Astrocyte (in vitro differentiated cells and primary cell): Measurements from ENCODE around the gene SMYD2. TPM values are rescaled to one million over a fixed set of nuclear protein-coding genes. Genes with fewer than 3 reads are reported as not detected.

Experiments used
- DNase-seq: peaks from one replicate; pipeline ENCODE4 v3.0.0-alpha.2; 2010; ENCODE audit warnings: low read depth
- FAIRE-seq: peaks from 2 replicates; lab custom pipeline; 2011; peaks lifted over from hg19 to GRCh38; lab: Jason Lieb, UNC
- H2AFZ ChIP-seq: 2 replicates; pipeline ENCODE4 v1.6.0; 2012; ENCODE audit warnings: low read depth, low read length, inconsistent platforms
- H3K27ac ChIP-seq: 2 replicates; pipeline ENCODE4 v1.5.1; 2011; ENCODE audit warnings: low read depth, low read length, inconsistent platforms
- H3K27me3 ChIP-seq: 2 replicates; pipeline ENCODE4 v1.6.0; 2011; ENCODE audit warnings: low read length, inconsistent platforms; ENCODE audit not compliant: insufficient read depth
- H3K36me3 ChIP-seq: 2 replicates; pipeline ENCODE4 v1.5.1; 2011; ENCODE audit warnings: low read length, inconsistent platforms; ENCODE audit not compliant: insufficient read depth
- H3K4me1 ChIP-seq: 2 replicates; pipeline ENCODE4 v1.5.1; 2011; ENCODE audit warnings: low read length, inconsistent platforms; ENCODE audit not compliant: insufficient read depth
- H3K4me2 ChIP-seq: 2 replicates; pipeline ENCODE4 v1.6.0; 2012; ENCODE audit warnings: low read length, inconsistent platforms
- H3K4me3 ChIP-seq: 2 replicates; pipeline ENCODE4 v1.5.1; 2011; ENCODE audit warnings: low read depth, mild to moderate bottlenecking, low read length, inconsistent platforms; ENCODE audit not compliant: insufficient read depth
- H3K79me2 ChIP-seq: 2 replicates; pipeline ENCODE4 v1.6.0; 2012; ENCODE audit warnings: mild to moderate bottlenecking, low read length, inconsistent platforms; ENCODE audit not compliant: insufficient read depth
- H3K9ac ChIP-seq: 2 replicates; pipeline ENCODE4 v1.6.0; 2012; ENCODE audit warnings: mild to moderate bottlenecking, low read length, inconsistent platforms
- H3K9me3 ChIP-seq: 2 replicates; pipeline ENCODE4 v1.5.1; 2012; ENCODE audit warnings: low read depth, mild to moderate bottlenecking, low read length, inconsistent platforms; ENCODE audit not compliant: insufficient read depth
- H4K20me1 ChIP-seq: 2 replicates; pipeline ENCODE4 v1.6.0; 2012; ENCODE audit warnings: low read length, inconsistent platforms; ENCODE audit not compliant: insufficient read depth
- H3K27ac Mint-ChIP-seq: one replicate; pipeline ENCODE4 v1.8.0; 2021; ENCODE audit warnings: mild to moderate bottlenecking, mixed read lengths; ENCODE audit not compliant: unreplicated experiment
- H3K27me3 Mint-ChIP-seq: one replicate; pipeline ENCODE4 v1.8.0; 2021; ENCODE audit warnings: low read depth, mixed read lengths; ENCODE audit not compliant: unreplicated experiment
- H3K36me3 Mint-ChIP-seq: one replicate; pipeline ENCODE4 v1.8.0; 2021; ENCODE audit warnings: low read depth, mixed read lengths; ENCODE audit not compliant: unreplicated experiment
- H3K4me1 Mint-ChIP-seq: one replicate; pipeline ENCODE4 v1.8.0; 2021; ENCODE audit warnings: low read depth, mixed read lengths; ENCODE audit not compliant: unreplicated experiment
- H3K4me3 Mint-ChIP-seq: one replicate; pipeline ENCODE4 v1.8.0; 2021; ENCODE audit warnings: mild to moderate bottlenecking, moderate library complexity, mixed read lengths; ENCODE audit not compliant: unreplicated experiment
- H3K9me3 Mint-ChIP-seq: one replicate; pipeline ENCODE4 v1.8.0; 2021; ENCODE audit warnings: mild to moderate bottlenecking, mixed read lengths; ENCODE audit not compliant: unreplicated experiment
- EZH2 ChIP-seq: IDR thresholded peaks from 2 replicates; pipeline ENCODE4 v1.6.1; 2012; ENCODE audit warnings: mild to moderate bottlenecking, low read length, inconsistent platforms; ENCODE audit not compliant: insufficient read depth
- total RNA-seq: library from RNA; stranded (reverse); gene quantifications from 2 replicates; pipeline ENCODE4 v1.2.1, GENCODE V29; 2021
- TF ChIP-seq, protein P1 (sequence below): IDR thresholded peaks from 2 replicates; pipeline ENCODE4 v1.5.1; 2011; ENCODE audit warnings: low read depth, mild to moderate bottlenecking, inconsistent platforms, low read length, moderate library complexity; ENCODE audit not compliant: insufficient read depth

SMYD2 gene
- total RNA-seq, 1 donor from 2014 or later, result 38.6 TPM

DNA sequence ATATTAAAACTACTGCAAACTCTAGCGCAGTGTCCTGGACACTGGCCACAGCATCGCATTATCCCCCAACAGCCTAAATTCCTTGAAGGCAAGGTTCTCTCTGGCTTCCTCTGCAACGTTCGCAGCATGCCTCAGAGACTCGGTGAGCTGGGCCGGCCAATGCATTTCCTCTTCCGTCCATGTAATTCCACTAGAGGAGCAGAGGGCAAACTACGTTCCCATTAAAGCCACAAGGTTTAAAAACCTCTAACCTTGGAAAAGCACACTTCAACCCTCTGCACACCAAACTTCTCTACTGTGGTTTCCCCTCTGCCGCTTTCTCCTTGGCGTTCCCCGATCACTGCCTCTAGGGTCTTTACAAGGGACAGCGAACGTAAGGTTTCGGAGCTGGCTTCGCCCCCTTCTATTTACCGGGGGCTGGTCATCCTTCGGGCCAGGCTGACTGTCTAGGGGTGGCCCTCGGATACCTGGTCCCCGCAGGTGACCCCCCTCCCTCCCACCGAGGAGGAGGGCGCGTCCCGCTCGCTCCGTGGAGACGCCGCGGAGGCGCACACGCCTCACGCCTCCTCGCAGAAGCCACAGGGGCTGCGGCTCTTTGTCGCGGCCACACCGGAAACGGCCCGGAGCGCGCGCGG is 456 bp upstream of the SMYD2 start:
- Histone ChIP-seq H3K27me3 (no peaks in the 10 kb centered on the region), H3K36me3 (no peaks in the 10 kb centered on the region), H3K4me2 (peak overlapping the region; percentile 95), H3K4me3 (peak overlapping the region; percentile 79), H3K4me1 (peaks cover 11% of the 10 kb centered on the region), H2AFZ (peak overlapping the region; percentile 74), H3K9me3 (no peaks in the 10 kb centered on the region), H3K27ac (peak overlapping the region; percentile 69), H3K9ac (peak overlapping the region; percentile 84), H4K20me1 (peaks cover 10% of the 10 kb centered on the region), H3K79me2 (peaks cover 35% of the 10 kb centered on the region)
- FAIRE-seq (no peak), DNase-seq (peak; percentile 43)
- Mint-ChIP-seq H3K27me3 (peaks cover 4% of the 10 kb centered on the region), H3K27ac (peak overlapping the region; percentile 87), H3K9me3 (no peaks in the 10 kb centered on the region), H3K36me3 (peaks cover 2% of the 10 kb centered on the region), H3K4me1 (peaks cover 18% of the 10 kb centered on the region), H3K4me3 (peak overlapping the region; percentile 89)
- TF ChIP-seq, protein P1, sequence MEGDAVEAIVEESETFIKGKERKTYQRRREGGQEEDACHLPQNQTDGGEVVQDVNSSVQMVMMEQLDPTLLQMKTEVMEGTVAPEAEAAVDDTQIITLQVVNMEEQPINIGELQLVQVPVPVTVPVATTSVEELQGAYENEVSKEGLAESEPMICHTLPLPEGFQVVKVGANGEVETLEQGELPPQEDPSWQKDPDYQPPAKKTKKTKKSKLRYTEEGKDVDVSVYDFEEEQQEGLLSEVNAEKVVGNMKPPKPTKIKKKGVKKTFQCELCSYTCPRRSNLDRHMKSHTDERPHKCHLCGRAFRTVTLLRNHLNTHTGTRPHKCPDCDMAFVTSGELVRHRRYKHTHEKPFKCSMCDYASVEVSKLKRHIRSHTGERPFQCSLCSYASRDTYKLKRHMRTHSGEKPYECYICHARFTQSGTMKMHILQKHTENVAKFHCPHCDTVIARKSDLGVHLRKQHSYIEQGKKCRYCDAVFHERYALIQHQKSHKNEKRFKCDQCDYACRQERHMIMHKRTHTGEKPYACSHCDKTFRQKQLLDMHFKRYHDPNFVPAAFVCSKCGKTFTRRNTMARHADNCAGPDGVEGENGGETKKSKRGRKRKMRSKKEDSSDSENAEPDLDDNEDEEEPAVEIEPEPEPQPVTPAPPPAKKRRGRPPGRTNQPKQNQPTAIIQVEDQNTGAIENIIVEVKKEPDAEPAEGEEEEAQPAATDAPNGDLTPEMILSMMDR, result no peak
- no peak for TF ChIP-seq EZH2

DNA sequence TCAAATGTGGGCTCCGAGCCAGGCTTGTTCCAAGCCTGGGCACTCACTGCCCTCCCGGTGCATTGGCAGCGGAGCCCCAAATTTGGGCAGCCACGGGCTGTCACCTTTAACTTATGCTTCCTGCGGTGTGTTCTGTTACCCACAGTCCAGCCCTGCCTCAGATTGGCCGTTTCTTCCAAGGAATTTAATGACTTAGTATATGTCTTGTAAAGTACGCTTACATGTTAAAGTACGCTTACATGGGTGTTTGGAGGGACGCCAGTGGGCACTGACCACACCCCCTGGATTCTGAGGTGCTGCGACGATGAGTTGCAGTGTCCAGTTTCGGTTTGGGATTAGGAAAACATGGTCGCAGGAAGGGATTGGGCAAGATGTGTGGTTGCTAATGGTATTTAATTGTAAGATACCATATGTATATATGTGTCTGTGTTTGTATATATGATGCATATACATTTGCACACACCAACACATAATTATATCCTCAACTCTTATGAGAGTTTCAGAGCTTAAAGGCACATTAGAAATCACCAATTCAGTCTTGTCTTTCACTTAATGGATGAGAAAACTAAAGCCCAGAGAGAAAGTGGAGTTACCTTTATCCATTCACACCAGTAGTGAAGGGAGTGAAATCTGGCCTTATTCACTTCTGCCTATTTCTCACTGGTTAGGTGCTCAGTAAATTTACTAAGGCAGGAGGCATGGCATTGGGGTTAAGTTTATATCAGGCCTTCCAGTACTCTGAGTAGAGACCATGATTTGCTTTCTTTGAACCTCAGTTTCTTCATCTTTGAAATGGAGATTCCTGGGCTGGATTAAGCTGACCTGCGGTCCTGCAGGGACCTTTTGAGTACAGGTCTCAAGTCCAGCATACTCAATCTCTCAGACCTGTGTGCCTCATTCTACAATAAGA is 1.0 kb downstream of the SMYD2 start:
- Histone ChIP-seq H4K20me1 (peaks cover 15% of the 10 kb centered on the region), H3K9me3 (no peaks in the 10 kb centered on the region), H3K4me1 (peaks cover 11% of the 10 kb centered on the region), H3K9ac (peak overlapping the region; percentile 84), H3K4me2 (peak overlapping the region; percentile 95), H3K79me2 (peaks cover 46% of the 10 kb centered on the region), H3K4me3 (peak overlapping the region; percentile 79), H2AFZ (peak overlapping the region; percentile 84), H3K36me3 (no peaks in the 10 kb centered on the region), H3K27me3 (no peaks in the 10 kb centered on the region), H3K27ac (peak overlapping the region; percentile 34)
- Mint-ChIP-seq H3K4me3 (peak overlapping the region; percentile 95), H3K4me1 (peaks cover 18% of the 10 kb centered on the region), H3K36me3 (peaks cover 2% of the 10 kb centered on the region), H3K9me3 (no peaks in the 10 kb centered on the region), H3K27me3 (no peaks in the 10 kb centered on the region), H3K27ac (peak overlapping the region; percentile 88)
- no peak for FAIRE-seq
- TF ChIP-seq, protein P1, result no peak
- TF ChIP-seq EZH2, result no peak
- DNase-seq, result peak; percentile 54
